Nephron progenitor cell (in vitro differentiated cells): ENCODE measurements around the gene PIP5K1B.

Experiments
- DNase-seq: peaks from one replicate; pipeline ENCODE4 v3.0.0; 2021
- H3K27ac Mint-ChIP-seq: 2 replicates; pipeline ENCODE4 v1.8.0; 2021; ENCODE audit warnings: mild to moderate bottlenecking, moderate library complexity, mixed read lengths
- H3K27me3 Mint-ChIP-seq: 2 replicates; pipeline ENCODE4 v1.8.0; 2021; ENCODE audit warnings: mild to moderate bottlenecking, low read depth, mixed read lengths; ENCODE audit not compliant: poor library complexity
- H3K36me3 Mint-ChIP-seq: 2 replicates; pipeline ENCODE4 v1.8.0; 2021; ENCODE audit warnings: low read depth, mixed read lengths
- H3K4me1 Mint-ChIP-seq: 2 replicates; pipeline ENCODE4 v1.8.0; 2021; ENCODE audit warnings: mixed read lengths
- H3K4me3 Mint-ChIP-seq: 2 replicates; pipeline ENCODE4 v1.8.0; 2021; ENCODE audit warnings: mild to moderate bottlenecking, moderate library complexity, mixed read lengths
- H3K9me3 Mint-ChIP-seq: 2 replicates; pipeline ENCODE4 v1.8.0; 2021; ENCODE audit warnings: mild to moderate bottlenecking, moderate library complexity, mixed read lengths
- CTCF ChIP-seq: fragments of 200-600 bp; sonication (generic); IDR thresholded peaks from 2 replicates; pipeline ENCODE4 v1.5.0; 2021; ENCODE audit warnings: antibody characterized with exemption

The PIP5K1B gene

GRCh38 chr9:69016191-69017096 is 311.4 kb downstream of the PIP5K1B start:
- peaks cover 13% of the 10 kb centered on the region for H3K4me1 Mint-ChIP-seq
- no peak overlapping the region for H3K4me3 Mint-ChIP-seq
- H3K27me3 Mint-ChIP-seq = peaks cover 9% of the 10 kb centered on the region
- no peak for DNase-seq
- H3K36me3 Mint-ChIP-seq = no peaks in the 10 kb centered on the region
- H3K27ac Mint-ChIP-seq = no peak overlapping the region
- peaks cover 4% of the 10 kb centered on the region for H3K9me3 Mint-ChIP-seq
- no peak for TF ChIP-seq CTCF

GRCh38 chr9:69018737-69019136 is 313.7 kb downstream of the PIP5K1B start:
- H3K9me3 Mint-ChIP-seq = peaks cover 4% of the 10 kb centered on the region
- no peaks in the 10 kb centered on the region for H3K36me3 Mint-ChIP-seq
- TF ChIP-seq CTCF = no peak
- no peak overlapping the region for H3K27ac Mint-ChIP-seq
- no peak overlapping the region for H3K4me3 Mint-ChIP-seq
- no peak for DNase-seq
- peaks cover 13% of the 10 kb centered on the region for H3K27me3 Mint-ChIP-seq
- peaks cover 8% of the 10 kb centered on the region for H3K4me1 Mint-ChIP-seq

DNA sequence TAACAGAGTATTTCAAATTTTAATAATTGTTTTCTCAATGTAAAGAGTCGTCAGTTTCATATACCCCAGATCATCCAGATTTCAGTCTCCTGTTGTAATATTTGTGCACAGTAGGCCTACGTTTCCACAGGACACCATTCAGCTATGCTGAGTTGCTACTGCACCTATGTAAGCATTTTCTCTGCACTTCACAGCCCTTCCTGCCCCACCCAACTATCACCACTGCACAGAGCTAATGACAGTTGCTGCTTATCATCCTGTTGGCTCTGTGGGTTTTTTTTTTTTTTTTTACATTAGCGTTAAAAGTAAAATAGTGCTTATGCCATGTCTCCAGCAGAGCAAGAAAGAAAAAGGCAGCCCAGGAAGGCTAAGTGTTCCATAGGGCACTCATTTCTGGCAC is 314.8 kb downstream of the PIP5K1B start:
- no peak overlapping the region for H3K4me3 Mint-ChIP-seq
- H3K36me3 Mint-ChIP-seq = no peaks in the 10 kb centered on the region
- no peak for DNase-seq
- no peak overlapping the region for H3K27ac Mint-ChIP-seq
- no peak for TF ChIP-seq CTCF
- H3K27me3 Mint-ChIP-seq = peaks cover 10% of the 10 kb centered on the region
- H3K4me1 Mint-ChIP-seq = peaks cover 12% of the 10 kb centered on the region
- no peaks in the 10 kb centered on the region for H3K9me3 Mint-ChIP-seq

- no peak overlapping the region for H3K27ac Mint-ChIP-seq
- H3K9me3 Mint-ChIP-seq = no peaks in the 10 kb centered on the region
- peaks cover 10% of the 10 kb centered on the region for H3K27me3 Mint-ChIP-seq
- no peak for TF ChIP-seq CTCF
- no peak for DNase-seq
- no peaks in the 10 kb centered on the region for H3K36me3 Mint-ChIP-seq
- H3K4me1 Mint-ChIP-seq = peaks cover 12% of the 10 kb centered on the region
- H3K4me3 Mint-ChIP-seq = no peak overlapping the region
Measured at GRCh38 chr9:69020301-69021145, 315.5 kb downstream of the PIP5K1B start.

DNA sequence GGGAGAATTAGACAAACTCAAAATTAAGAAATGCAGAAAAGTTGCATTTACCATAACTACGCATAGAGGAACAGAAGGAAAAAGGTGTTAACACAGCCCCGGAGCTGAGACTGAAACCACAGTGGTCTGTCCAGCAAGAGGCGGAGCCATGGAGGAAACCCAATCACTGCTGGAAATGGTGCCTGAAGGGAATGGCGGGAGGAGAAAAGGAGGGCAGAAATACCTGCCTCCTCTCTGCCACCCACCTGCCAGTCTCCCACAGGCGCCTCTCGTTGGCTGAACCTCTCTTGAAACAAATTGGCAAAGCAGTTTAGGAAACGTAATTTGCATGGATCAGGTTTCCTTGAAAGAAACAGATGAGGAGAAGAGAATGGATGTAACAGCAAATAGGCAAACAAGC is 318.6 kb downstream of the PIP5K1B start:
- Mint-ChIP-seq H3K4me1 (peaks cover 12% of the 10 kb centered on the region), H3K36me3 (no peaks in the 10 kb centered on the region), H3K4me3 (no peak overlapping the region), H3K27ac (no peak overlapping the region), H3K27me3 (peaks cover 9% of the 10 kb centered on the region), H3K9me3 (no peaks in the 10 kb centered on the region)
- no peak for TF ChIP-seq CTCF
- DNase-seq = no peak
